ENCODE measurements around the gene EFEMP2. TPM values are rescaled to one million over a fixed set of nuclear protein-coding genes. Genes with fewer than 3 reads are reported as not detected.

The EFEMP2 gene
- total and polyA plus RNA-seq, 10 of the 15 experiments (the other 5 are each of a cell fraction or from before 2014, with no cell fraction given): 0.24 to 13.2 (median 1.3) TPM; not detected in 1

- TF ChIP-seq RELA (IDR thresholded peaks at IDR 0.05; ENCODE audit: borderline replicate concordance, partially characterized antibody) (peak; percentile 90), MXI1 (IDR thresholded peaks at IDR 0.05; ENCODE audit: low read depth, low read length) (peak; percentile 43), BCLAF1 (IDR thresholded peaks at IDR 0.05) (peak; percentile 69; the same call in 1 of the 2 replicates), POLR2AphosphoS2 (IDR thresholded peaks at IDR 0.05; ENCODE audit: low read depth, low read length) (no peak), RUNX3 (IDR thresholded peaks at IDR 0.05; ENCODE audit: low read length) (peak; percentile 88), ESRRA (IDR thresholded peaks at IDR 0.05; ENCODE audit: low read length) (peak; percentile 68; the same call in 1 of the 2 replicates), EED (IDR thresholded peaks at IDR 0.05; ENCODE audit: low read depth) (peak; percentile 71), GATAD2B (conservative IDR thresholded peaks at IDR 0.05; ENCODE audit: low read depth) (peak; percentile 88), SIN3A (IDR thresholded peaks at IDR 0.05; ENCODE audit: low read depth, low read length) (peak; percentile 87; the same call in 1 of the 2 replicates), NRF1 (conservative IDR thresholded peaks at IDR 0.05; ENCODE audit: low read depth, low read length) (0 out of 2 replicates have a peak, but pooled peaks have one; percentile 2), TAF1 (IDR thresholded peaks at IDR 0.05; ENCODE audit: borderline replicate concordance, low read depth, low read length) (0 out of 2 replicates have a peak, but pooled peaks have one; percentile 20), HDAC6 (IDR thresholded peaks at IDR 0.05; ENCODE audit: unreplicated experiment) (no peak), ZNF24 (IDR thresholded peaks at IDR 0.05) (peak; percentile 73), SIX5 (IDR thresholded peaks at IDR 0.05; ENCODE audit: low read depth, low read length, severe bottlenecking) (peak; percentile 36), CREM (IDR thresholded peaks at IDR 0.05; ENCODE audit: low read depth) (peak; percentile 94), HSF1 (IDR thresholded peaks at IDR 0.05; ENCODE audit: low read depth, low read length) (peak; percentile 65), BMI1 (IDR thresholded peaks at IDR 0.05; ENCODE audit: borderline replicate concordance) (no peak), JUND (IDR thresholded peaks at IDR 0.05; ENCODE audit: low read depth, low read length) (0 out of 2 replicates have a peak, but pooled peaks have one; percentile 38), POLR2AphosphoS5 (IDR thresholded peaks at IDR 0.05; ENCODE audit: low read length) (no peak), TCF12 (IDR thresholded peaks at IDR 0.05; ENCODE audit: low read depth, low read length) (peak; percentile 78; the same call in 1 of the 2 replicates), MYC (IDR thresholded peaks at IDR 0.05; ENCODE audit: insufficient read depth, insufficient read length, insufficient replicate concordance, low read length, severe bottlenecking) (peak; percentile 23)
- TF ChIP-seq, protein P1, sequence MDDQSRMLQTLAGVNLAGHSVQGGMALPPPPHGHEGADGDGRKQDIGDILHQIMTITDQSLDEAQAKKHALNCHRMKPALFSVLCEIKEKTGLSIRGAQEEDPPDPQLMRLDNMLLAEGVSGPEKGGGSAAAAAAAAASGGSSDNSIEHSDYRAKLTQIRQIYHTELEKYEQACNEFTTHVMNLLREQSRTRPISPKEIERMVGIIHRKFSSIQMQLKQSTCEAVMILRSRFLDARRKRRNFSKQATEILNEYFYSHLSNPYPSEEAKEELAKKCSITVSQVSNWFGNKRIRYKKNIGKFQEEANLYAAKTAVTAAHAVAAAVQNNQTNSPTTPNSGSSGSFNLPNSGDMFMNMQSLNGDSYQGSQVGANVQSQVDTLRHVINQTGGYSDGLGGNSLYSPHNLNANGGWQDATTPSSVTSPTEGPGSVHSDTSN (IDR thresholded peaks at IDR 0.05; ENCODE audit: insufficient replicate concordance, low read depth, low read length): peak; percentile 82
- TF ChIP-seq, protein P2, sequence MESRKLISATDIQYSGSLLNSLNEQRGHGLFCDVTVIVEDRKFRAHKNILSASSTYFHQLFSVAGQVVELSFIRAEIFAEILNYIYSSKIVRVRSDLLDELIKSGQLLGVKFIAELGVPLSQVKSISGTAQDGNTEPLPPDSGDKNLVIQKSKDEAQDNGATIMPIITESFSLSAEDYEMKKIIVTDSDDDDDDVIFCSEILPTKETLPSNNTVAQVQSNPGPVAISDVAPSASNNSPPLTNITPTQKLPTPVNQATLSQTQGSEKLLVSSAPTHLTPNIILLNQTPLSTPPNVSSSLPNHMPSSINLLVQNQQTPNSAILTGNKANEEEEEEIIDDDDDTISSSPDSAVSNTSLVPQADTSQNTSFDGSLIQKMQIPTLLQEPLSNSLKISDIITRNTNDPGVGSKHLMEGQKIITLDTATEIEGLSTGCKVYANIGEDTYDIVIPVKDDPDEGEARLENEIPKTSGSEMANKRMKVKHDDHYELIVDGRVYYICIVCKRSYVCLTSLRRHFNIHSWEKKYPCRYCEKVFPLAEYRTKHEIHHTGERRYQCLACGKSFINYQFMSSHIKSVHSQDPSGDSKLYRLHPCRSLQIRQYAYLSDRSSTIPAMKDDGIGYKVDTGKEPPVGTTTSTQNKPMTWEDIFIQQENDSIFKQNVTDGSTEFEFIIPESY (IDR thresholded peaks at IDR 0.05): no peak
These were observed 46.6 kb upstream of the EFEMP2 start, which contains the start of gene DRAP1 (continued) for GRCh38 chr11:65919141-65919572.

All from GM12878 (cell line).